Measurements from ENCODE around the gene FARSB. TPM values are rescaled to one million over a fixed set of nuclear protein-coding genes. Genes with fewer than 3 reads are reported as not detected.

The FARSB gene
- 18.0 and 25.9 TPM in 2 replicates for total RNA-seq

DNA sequence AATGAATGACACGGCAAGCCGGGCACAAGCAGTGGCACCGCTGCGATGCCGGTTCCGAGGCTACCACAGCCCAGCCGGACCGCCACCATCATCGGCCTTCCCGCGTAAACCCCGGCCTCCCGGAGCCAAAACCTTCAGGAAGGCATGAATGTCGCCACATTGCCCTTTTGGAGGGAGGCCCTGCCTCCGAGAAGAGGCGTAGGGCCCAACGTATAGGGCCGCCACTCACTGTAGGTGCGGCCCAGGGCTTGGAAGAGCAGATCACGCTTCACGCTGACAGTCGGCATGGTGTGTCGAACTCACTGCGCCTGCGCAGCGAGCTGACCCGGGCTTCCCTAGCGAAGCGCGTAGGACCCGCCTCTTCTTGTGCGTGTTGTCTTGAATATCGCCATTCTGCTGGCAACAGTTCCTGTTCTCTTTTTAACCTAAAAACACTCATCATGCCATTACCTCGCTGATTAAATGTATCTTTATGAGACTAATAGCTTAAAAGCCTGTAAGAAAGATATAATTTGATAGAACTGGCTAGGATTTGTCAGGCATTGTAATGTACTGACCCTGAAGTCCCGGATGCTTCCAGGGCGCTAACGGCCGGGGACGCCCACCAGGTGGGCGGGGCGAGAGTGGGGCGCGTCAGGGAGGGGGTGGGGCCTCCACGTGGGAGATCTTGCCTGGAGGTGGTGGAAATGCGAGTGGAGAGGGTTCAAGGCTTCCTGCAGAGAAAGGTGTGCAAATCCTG lies at the start of gene FARSB:
Gene FARSB, minus strand, starts transcription at position 306 of the 739 bp plus-strand sequence. Its CDS starts 19 bp downstream, at position 287.
- peak; percentile 97 for DNase-seq (ENCODE audit: low read depth)

GRCh38 chr2:222703886-222704285 lies 48.0 kb upstream of the FARSB start:
- TF ChIP-seq, protein P1, sequence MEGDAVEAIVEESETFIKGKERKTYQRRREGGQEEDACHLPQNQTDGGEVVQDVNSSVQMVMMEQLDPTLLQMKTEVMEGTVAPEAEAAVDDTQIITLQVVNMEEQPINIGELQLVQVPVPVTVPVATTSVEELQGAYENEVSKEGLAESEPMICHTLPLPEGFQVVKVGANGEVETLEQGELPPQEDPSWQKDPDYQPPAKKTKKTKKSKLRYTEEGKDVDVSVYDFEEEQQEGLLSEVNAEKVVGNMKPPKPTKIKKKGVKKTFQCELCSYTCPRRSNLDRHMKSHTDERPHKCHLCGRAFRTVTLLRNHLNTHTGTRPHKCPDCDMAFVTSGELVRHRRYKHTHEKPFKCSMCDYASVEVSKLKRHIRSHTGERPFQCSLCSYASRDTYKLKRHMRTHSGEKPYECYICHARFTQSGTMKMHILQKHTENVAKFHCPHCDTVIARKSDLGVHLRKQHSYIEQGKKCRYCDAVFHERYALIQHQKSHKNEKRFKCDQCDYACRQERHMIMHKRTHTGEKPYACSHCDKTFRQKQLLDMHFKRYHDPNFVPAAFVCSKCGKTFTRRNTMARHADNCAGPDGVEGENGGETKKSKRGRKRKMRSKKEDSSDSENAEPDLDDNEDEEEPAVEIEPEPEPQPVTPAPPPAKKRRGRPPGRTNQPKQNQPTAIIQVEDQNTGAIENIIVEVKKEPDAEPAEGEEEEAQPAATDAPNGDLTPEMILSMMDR (IDR thresholded peaks at IDR 0.05; ENCODE audit: insufficient read depth, low read depth, low read length) = no peak
- H3K4me3 ChIP-seq (ENCODE audit: low read depth, low read length) = no peak overlapping the region
- DNase-seq (ENCODE audit: low read depth) = peak; percentile 70

More for the DNA sequence above, at the start of gene FARSB:
- TF ChIP-seq, protein P1 (IDR thresholded peaks at IDR 0.05; ENCODE audit: insufficient read depth, low read depth, low read length) = no peak
- H3K4me3 ChIP-seq (ENCODE audit: low read depth, low read length) = peak within 1 kb of the TSS; percentile 99

- TF ChIP-seq, protein P1 (IDR thresholded peaks at IDR 0.05; ENCODE audit: insufficient read depth, low read depth, low read length) = no peak
- no peak overlapping the region for H3K4me3 ChIP-seq (ENCODE audit: low read depth, low read length)
- DNase-seq (ENCODE audit: low read depth) = no peak
These were observed 47.2 kb upstream of the FARSB start for GRCh38 chr2:222703091-222703490.

DNA sequence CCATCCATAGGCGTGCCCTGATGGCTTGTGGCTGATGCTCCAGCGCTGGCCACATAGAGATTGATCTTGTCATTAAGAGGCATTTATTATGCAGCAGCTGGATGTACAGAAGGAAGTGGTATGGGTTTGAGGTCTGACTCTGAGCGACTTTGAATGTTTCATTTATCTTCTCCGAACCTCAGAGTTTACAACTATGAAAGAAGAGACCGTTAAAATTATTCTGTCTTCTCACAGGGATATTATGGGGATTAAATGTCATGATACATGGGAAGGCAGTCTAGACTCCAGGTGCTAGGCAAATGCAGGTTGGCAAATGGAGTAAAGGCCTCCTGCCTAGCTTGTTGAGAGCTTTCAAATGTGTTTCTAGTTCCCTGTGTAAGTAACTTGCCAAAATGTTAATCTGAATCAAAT lies 45.8 kb upstream of the FARSB start:
- no peak overlapping the region for H3K4me3 ChIP-seq (ENCODE audit: low read depth, low read length)
- DNase-seq (ENCODE audit: low read depth) = peak; percentile 70
- TF ChIP-seq, protein P1 (IDR thresholded peaks at IDR 0.05; ENCODE audit: insufficient read depth, low read depth, low read length) = no peak

GRCh38 chr2:222701233-222701632 lies 45.3 kb upstream of the FARSB start:
- no peak for DNase-seq (ENCODE audit: low read depth)
- no peak overlapping the region for H3K4me3 ChIP-seq (ENCODE audit: low read depth, low read length)
- TF ChIP-seq, protein P1 (IDR thresholded peaks at IDR 0.05; ENCODE audit: insufficient read depth, low read depth, low read length) = no peak

DNA sequence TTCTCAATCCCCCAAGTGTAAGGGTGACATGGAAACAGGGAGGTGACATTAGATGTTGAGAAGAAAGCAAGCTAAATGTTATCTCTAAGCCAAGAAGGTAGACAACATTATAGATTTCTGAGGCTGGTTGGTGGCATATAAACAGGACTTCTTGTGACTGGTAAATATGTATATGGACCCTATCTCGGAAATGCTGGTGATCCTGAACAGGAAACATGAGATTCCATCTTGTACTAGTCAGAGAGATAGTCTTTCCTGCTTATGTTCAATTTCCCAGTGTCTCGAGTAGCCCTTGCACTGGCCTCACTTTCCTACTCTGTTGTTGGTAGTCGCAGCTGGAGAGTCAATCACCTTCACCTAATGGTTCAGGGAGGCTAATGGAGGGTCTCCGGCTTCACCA lies 42.4 kb upstream of the FARSB start:
- no peak overlapping the region for H3K4me3 ChIP-seq (ENCODE audit: low read depth, low read length)
- TF ChIP-seq, protein P1 (IDR thresholded peaks at IDR 0.05; ENCODE audit: insufficient read depth, low read depth, low read length) = no peak
- no peak for DNase-seq (ENCODE audit: low read depth)
